HepG2 (cell line): ENCODE results near the gene CTF1. TPM values are rescaled to one million over a fixed set of nuclear protein-coding genes. Genes with fewer than 3 reads are reported as not detected.
A peak's percentile ranks its signal among the peaks of the same experiment; 100 is the strongest.

Source experiments
- HDAC6 ChIP-seq: fragments of 200-600 bp; sonication (generic); IDR thresholded peaks from 2 replicates; pipeline ENCODE4 v1.7.0; 2017; ENCODE audit warnings: mild to moderate bottlenecking, antibody characterized with exemption, low read length, low read depth
- HOXD1 ChIP-seq: sonication (generic); formaldehyde crosslinking; IDR thresholded peaks from 2 replicates; pipeline ENCODE4 v1.5.0; 2020; ENCODE audit warnings: missing genetic modification reagents
- SP2 ChIP-seq: sonication (generic); formaldehyde crosslinking; IDR thresholded peaks from 2 replicates; pipeline ENCODE4 v1.5.1; 2020; ENCODE audit warnings: mild to moderate bottlenecking, missing genetic modification reagents
- ZNF510 ChIP-seq: sonication (generic); formaldehyde crosslinking; IDR thresholded peaks from 2 replicates; pipeline ENCODE4 v1.4.0; 2020; ENCODE audit warnings: low read depth, mild to moderate bottlenecking, missing genetic modification reagents
- ZNF564 ChIP-seq: sonication (generic); formaldehyde crosslinking; IDR thresholded peaks from 2 replicates; pipeline ENCODE4 v1.8.1; 2023; ENCODE audit warnings: mild to moderate bottlenecking, missing genetic modification reagents
- ZNF598 ChIP-seq: sonication (generic); formaldehyde crosslinking; IDR thresholded peaks from 2 replicates; pipeline ENCODE4 v1.5.1; 2020; ENCODE audit warnings: mild to moderate bottlenecking, missing genetic modification reagents, borderline replicate concordance
- ZNF879 ChIP-seq: sonication (generic); formaldehyde crosslinking; IDR thresholded peaks from 2 replicates; pipeline ENCODE4 v1.8.1; 2023; ENCODE audit warnings: missing genetic modification reagents
- ZSCAN22 ChIP-seq: sonication (generic); formaldehyde crosslinking; IDR thresholded peaks from 2 replicates; pipeline ENCODE4 v1.4.0; 2020; ENCODE audit warnings: mild to moderate bottlenecking, missing genetic modification reagents
- polyA plus RNA-seq, 8 experiments: library from polyadenylated mRNA; depleted of rRNA in 3 of 8; stranded (reverse) in 7 of 8; unstranded in 1 of 8; fragments of >200 nt; fragmentation: Illumina TruSeq in 4 of 8; extraction: Trizol in 4 of 8; gene quantifications; 2 replicates each; pipeline versions ENCODE4 v1.2.1 to v1.2.3, GENCODE V29; 2011 to 2016; ENCODE audit warnings: low read depth in 4 of 8, missing spikeins in 1 of 8, mixed read lengths in 1 of 8; ENCODE audit not compliant: insufficient read depth in 1 of 8
- total RNA-seq, 5 experiments: library from RNA; depleted of rRNA; stranded (reverse); fragments of >200 nt; fragmentation: Illumina TruSeq; extraction: Trizol; gene quantifications; 2 replicates each; pipeline ENCODE4 v1.2.3, GENCODE V29; 2016; ENCODE audit warnings: low read depth in 1 of 5
- TF ChIP-seq, protein P1 (sequence below): sonication (generic); formaldehyde crosslinking; IDR thresholded peaks from 2 replicates; pipeline ENCODE4 v1.4.0; 2020; ENCODE audit warnings: missing genetic modification reagents
- TF ChIP-seq, protein P2 (sequence below): sonication (generic); formaldehyde crosslinking; IDR thresholded peaks from 2 replicates; pipeline ENCODE4 v1.4.0; 2020; ENCODE audit warnings: low read depth, mild to moderate bottlenecking, missing genetic modification reagents
- TF ChIP-seq, protein P3 (sequence below): IDR thresholded peaks from 2 replicates; pipeline ENCODE4 v1.6.1; 2016; ENCODE audit warnings: missing biosample characterization, missing genetic modification reagents, low read depth
- TF ChIP-seq, protein P4 (sequence below): sonication (generic); formaldehyde crosslinking; IDR thresholded peaks from 2 replicates; pipeline ENCODE4 v1.5.0; 2020; ENCODE audit warnings: mild to moderate bottlenecking, missing genetic modification reagents, borderline replicate concordance
- TF ChIP-seq, protein P5 (sequence below): IDR thresholded peaks from 2 replicates; pipeline ENCODE4 v1.6.1; 2012; ENCODE audit warnings: inconsistent platforms
- TF ChIP-seq, protein P6 (sequence below): sonication (generic); formaldehyde crosslinking; IDR thresholded peaks from 2 replicates; pipeline ENCODE4 v1.5.1; 2020; ENCODE audit warnings: missing genetic modification reagents, mild to moderate bottlenecking, borderline replicate concordance
- TF ChIP-seq, protein P7 (sequence below), 2 experiments: sonication (generic) in 1 of 2; formaldehyde crosslinking in 1 of 2; IDR thresholded peaks; 2 replicates each; pipeline versions ENCODE4 v1.4.0 to v1.6.1; 2018 to 2020; ENCODE audit warnings: missing genetic modification reagents in 2 of 2, borderline replicate concordance in 1 of 2, low read depth in 1 of 2, mild to moderate bottlenecking in 1 of 2, missing biosample characterization in 1 of 2

Gene CTF1
- total and polyA plus RNA-seq, 2 of the 13 experiments (the other 11 are each of a cell fraction or from before 2014, with no cell fraction given), result 0.13 to 1.8 TPM

DNA sequence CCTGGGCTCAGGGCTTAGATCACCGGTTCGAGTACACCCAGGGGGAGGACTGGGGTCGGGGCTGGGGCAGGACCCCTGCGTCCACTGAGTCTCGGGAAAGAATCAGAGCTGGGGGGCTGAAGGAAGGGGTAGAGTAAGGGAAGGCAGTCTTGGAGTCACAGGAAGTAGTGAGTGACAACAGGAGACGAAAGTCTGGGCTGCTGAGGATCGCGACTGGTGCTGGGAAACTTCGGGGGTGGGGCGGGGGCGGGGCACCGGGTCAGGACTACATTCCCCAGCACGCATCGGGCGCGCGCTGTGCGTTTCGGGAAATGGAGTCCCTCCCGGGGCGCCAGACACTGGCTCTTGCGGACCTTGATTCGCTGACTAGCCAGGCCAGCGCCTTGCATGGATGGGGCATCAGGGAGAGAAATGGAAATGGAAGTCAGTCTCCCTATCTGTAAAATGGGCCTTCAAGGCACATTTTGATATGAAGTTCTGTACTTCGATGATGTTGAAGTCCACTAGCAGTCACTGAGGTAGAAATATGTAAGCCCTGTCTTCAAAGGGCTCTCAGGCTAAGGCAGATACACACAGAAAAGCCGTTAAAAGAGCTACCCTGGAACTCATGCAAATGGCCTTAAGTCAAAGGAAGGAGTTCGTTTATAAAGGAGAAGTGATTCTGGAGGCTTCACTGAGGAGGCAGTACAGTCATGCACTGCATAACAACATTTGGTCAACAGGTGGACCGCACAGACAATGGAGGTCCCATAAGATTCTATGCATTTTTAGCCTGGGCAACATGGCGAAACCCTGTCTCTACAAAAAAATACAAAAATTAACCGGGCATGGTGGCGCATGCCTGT, 697 bp downstream of the CTF1 start (continued):
- TF ChIP-seq, protein P1, sequence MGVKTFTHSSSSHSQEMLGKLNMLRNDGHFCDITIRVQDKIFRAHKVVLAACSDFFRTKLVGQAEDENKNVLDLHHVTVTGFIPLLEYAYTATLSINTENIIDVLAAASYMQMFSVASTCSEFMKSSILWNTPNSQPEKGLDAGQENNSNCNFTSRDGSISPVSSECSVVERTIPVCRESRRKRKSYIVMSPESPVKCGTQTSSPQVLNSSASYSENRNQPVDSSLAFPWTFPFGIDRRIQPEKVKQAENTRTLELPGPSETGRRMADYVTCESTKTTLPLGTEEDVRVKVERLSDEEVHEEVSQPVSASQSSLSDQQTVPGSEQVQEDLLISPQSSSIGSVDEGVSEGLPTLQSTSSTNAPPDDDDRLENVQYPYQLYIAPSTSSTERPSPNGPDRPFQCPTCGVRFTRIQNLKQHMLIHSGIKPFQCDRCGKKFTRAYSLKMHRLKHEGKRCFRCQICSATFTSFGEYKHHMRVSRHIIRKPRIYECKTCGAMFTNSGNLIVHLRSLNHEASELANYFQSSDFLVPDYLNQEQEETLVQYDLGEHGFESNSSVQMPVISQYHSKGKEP (CRISPR knock-in tag), result no peak
- no peak for TF ChIP-seq HOXD1
- TF ChIP-seq, protein P2, sequence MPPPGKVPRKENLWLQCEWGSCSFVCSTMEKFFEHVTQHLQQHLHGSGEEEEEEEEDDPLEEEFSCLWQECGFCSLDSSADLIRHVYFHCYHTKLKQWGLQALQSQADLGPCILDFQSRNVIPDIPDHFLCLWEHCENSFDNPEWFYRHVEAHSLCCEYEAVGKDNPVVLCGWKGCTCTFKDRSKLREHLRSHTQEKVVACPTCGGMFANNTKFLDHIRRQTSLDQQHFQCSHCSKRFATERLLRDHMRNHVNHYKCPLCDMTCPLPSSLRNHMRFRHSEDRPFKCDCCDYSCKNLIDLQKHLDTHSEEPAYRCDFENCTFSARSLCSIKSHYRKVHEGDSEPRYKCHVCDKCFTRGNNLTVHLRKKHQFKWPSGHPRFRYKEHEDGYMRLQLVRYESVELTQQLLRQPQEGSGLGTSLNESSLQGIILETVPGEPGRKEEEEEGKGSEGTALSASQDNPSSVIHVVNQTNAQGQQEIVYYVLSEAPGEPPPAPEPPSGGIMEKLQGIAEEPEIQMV, result no peak
- TF ChIP-seq, protein P3, sequence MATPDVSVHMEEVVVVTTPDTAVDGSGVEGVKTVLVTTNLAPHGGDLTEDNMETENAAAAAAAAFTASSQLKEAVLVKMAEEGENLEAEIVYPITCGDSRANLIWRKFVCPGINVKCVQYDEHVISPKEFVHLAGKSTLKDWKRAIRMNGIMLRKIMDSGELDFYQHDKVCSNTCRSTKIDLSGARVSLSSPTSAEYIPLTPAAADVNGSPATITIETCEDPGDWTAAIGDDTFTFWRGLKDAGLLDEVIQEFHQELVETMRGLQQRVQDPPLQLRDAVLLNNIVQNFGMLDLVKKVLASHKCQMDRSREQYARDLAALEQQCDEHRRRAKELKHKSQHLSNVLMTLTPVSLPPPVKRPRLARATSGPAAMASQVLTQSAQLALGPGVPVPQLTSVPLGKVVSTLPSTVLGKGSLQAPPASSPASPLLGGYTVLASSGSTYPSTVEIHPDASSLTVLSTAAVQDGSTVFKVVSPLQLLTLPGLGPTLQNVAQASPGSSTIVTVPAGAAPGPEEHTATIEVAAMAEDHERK (CRISPR knock-in tag), result no peak
- TF ChIP-seq, protein P4, sequence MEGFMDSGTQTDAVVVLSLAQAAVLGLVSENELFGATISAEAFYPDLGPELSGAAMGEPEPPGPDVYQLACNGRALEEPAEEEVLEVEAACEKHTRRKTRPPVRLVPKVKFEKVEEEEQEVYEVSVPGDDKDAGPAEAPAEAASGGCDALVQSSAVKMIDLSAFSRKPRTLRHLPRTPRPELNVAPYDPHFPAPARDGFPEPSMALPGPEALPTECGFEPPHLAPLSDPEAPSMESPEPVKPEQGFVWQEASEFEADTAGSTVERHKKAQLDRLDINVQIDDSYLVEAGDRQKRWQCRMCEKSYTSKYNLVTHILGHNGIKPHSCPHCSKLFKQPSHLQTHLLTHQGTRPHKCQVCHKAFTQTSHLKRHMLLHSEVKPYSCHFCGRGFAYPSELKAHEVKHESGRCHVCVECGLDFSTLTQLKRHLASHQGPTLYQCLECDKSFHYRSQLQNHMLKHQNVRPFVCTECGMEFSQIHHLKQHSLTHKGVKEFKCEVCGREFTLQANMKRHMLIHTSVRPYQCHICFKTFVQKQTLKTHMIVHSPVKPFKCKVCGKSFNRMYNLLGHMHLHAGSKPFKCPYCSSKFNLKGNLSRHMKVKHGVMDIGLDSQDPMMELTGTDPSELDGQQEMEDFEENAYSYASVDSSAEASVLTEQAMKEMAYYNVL (CRISPR knock-in tag), result 0 out of 2 replicates have a peak, but pooled peaks have one; percentile 54
- TF ChIP-seq ZNF510 (CRISPR knock-in tag), result no peak; the same call in 1 of the 2 replicates
- no peak for TF ChIP-seq ZSCAN22
- TF ChIP-seq SP2 (CRISPR knock-in tag), result 0 out of 2 replicates have a peak, but pooled peaks have one; percentile 22
- no peak for TF ChIP-seq ZNF564 (CRISPR knock-in tag)
- 0 out of 2 replicates have a peak, but pooled peaks have one; percentile 22 for TF ChIP-seq ZNF879 (CRISPR knock-in tag)
- TF ChIP-seq, protein P5, sequence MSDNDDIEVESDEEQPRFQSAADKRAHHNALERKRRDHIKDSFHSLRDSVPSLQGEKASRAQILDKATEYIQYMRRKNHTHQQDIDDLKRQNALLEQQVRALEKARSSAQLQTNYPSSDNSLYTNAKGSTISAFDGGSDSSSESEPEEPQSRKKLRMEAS, result 0 out of 2 replicates have a peak, but pooled peaks have one; percentile 34
- TF ChIP-seq ZNF598, result no peak
- TF ChIP-seq, protein P6, sequence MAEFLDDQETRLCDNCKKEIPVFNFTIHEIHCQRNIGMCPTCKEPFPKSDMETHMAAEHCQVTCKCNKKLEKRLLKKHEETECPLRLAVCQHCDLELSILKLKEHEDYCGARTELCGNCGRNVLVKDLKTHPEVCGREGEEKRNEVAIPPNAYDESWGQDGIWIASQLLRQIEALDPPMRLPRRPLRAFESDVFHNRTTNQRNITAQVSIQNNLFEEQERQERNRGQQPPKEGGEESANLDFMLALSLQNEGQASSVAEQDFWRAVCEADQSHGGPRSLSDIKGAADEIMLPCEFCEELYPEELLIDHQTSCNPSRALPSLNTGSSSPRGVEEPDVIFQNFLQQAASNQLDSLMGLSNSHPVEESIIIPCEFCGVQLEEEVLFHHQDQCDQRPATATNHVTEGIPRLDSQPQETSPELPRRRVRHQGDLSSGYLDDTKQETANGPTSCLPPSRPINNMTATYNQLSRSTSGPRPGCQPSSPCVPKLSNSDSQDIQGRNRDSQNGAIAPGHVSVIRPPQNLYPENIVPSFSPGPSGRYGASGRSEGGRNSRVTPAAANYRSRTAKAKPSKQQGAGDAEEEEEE (CRISPR knock-in tag), result no peak
- TF ChIP-seq HDAC6, result no peak
- TF ChIP-seq, protein P7, sequence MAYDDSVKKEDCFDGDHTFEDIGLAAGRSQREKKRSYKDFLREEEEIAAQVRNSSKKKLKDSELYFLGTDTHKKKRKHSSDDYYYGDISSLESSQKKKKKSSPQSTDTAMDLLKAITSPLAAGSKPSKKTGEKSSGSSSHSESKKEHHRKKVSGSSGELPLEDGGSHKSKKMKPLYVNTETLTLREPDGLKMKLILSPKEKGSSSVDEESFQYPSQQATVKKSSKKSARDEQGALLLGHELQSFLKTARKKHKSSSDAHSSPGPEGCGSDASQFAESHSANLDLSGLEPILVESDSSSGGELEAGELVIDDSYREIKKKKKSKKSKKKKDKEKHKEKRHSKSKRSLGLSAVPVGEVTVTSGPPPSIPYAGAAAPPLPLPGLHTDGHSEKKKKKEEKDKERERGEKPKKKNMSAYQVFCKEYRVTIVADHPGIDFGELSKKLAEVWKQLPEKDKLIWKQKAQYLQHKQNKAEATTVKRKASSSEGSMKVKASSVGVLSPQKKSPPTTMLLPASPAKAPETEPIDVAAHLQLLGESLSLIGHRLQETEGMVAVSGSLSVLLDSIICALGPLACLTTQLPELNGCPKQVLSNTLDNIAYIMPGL (CRISPR knock-in tag; IDR thresholded peaks at IDR 0.05; ENCODE audit: borderline replicate concordance in 1 of 2, low read depth in 1 of 2), result no peak; a peak in 1 of 4 replicates
